B cell (primary cell): ENCODE measurements around the gene DYDC1. TPM values are rescaled to one million over a fixed set of nuclear protein-coding genes. Genes with fewer than 3 reads are reported as not detected.

ENCODE experiments used
- ATAC-seq: fragments of 200-7000 bp; cut with Tn5 transposase; one replicate; pipeline ENCODE4 v1.10.0; 2021; ENCODE audit warnings: low read depth, mild to moderate bottlenecking, moderate number of reproducible peaks, moderate library complexity
- CTCF ChIA-PET: fragments of 350-600 bp; sonication (Branson Sonifier 250); formaldehyde crosslinking; loops from one replicate; lab custom pipeline; 2021; ENCODE audit warnings: antibody characterized with exemption, inconsistent platforms; lab: Charles Lee
- POLR2A ChIA-PET: fragments of 350-600 bp; sonication (Branson Sonifier 250); formaldehyde crosslinking; loops from one replicate; lab custom pipeline; 2021; ENCODE audit warnings: antibody characterized with exemption; lab: Charles Lee
- DNase-seq: peaks from one replicate; pipeline ENCODE4 v3.0.0; 2013
- H2AFZ ChIP-seq: 2 replicates; pipeline ENCODE4 v1.6.1; 2012; ENCODE audit warnings: mild to moderate bottlenecking, low read depth, low read length; ENCODE audit not compliant: insufficient read depth, poor library complexity, severe bottlenecking
- H3K27ac ChIP-seq, 2 donors: 1 replicate in 1 of 2; 2 replicates in 1 of 2; pipeline ENCODE4 v1.5.1; 2012 to 2013; ENCODE audit warnings: low read length in 2 of 2, mild to moderate bottlenecking in 2 of 2, moderate library complexity in 1 of 2
- H3K27me3 ChIP-seq, 4 experiments: fragments of 200-600 bp in 1 of 4; sonication (generic) in 1 of 4; replicated peaks in 1 of 4; 1 replicate in 2 of 4; 2 replicates in 2 of 4; pipeline versions ENCODE4 v1.6.1 to v1.7.0; 2013 to 2016; ENCODE audit warnings: low read length in 3 of 4, mild to moderate bottlenecking in 2 of 4, mixed read lengths in 1 of 4, moderate library complexity in 1 of 4; ENCODE audit not compliant: insufficient read depth in 4 of 4, control insufficient read depth in 3 of 4; ENCODE audit errors: control extremely low read depth in 1 of 4
- H3K36me3 ChIP-seq, 2 experiments: replicated peaks in 1 of 2; 1 replicate in 1 of 2; 2 replicates in 1 of 2; pipeline versions ENCODE4 v1.6.1 to v1.7.1; 2013; ENCODE audit warnings: low read length in 1 of 2; ENCODE audit not compliant: insufficient read depth in 2 of 2, control insufficient read depth in 1 of 2; ENCODE audit errors: control extremely low read depth in 1 of 2, extremely low read depth in 1 of 2
- H3K4me1 ChIP-seq, 2 donors: fragments of 200-600 bp in 1 of 2; sonication (generic) in 1 of 2; 1 replicate in 1 of 2; 2 replicates in 1 of 2; pipeline versions ENCODE4 v1.5.1 to v1.6.1; 2013 to 2017; ENCODE audit warnings: low read length in 2 of 2; ENCODE audit not compliant: control insufficient read depth in 2 of 2, insufficient read depth in 2 of 2
- H3K4me2 ChIP-seq: replicated peaks from 2 replicates; pipeline ENCODE3; 2012; ENCODE audit warnings: mild to moderate bottlenecking, low read depth, low read length; ENCODE audit not compliant: poor library complexity, severe bottlenecking
- H3K4me3 ChIP-seq, 5 experiments: fragments of 200-600 bp in 1 of 5; sonication (generic) in 1 of 5; 1 replicate in 3 of 5; 2 replicates in 2 of 5; pipeline versions ENCODE4 v1.5.1 to v1.7.0; 2011 to 2016; ENCODE audit warnings: low read length in 4 of 5, mild to moderate bottlenecking in 4 of 5, low read depth in 2 of 5, control low read depth in 1 of 5, moderate library complexity in 1 of 5; ENCODE audit not compliant: insufficient read depth in 1 of 5; ENCODE audit errors: control extremely low read depth in 1 of 5, extremely low read depth in 1 of 5
- H3K79me2 ChIP-seq: fragments of 200-600 bp; sonication (generic); one replicate; pipeline ENCODE4 v1.6.0; 2016; ENCODE audit warnings: low read length; ENCODE audit not compliant: control insufficient read depth, insufficient read depth
- H3K9ac ChIP-seq: fragments of 200-600 bp; sonication (generic); 2 replicates; pipeline ENCODE4 v1.6.1; 2017; ENCODE audit warnings: mild to moderate bottlenecking, low read length, moderate library complexity
- H3K9me3 ChIP-seq, 3 donors: one replicate each; pipeline versions ENCODE4 v1.6.1 to v1.7.1; 2013; ENCODE audit warnings: low read length in 2 of 3; ENCODE audit not compliant: control insufficient read depth in 2 of 3, insufficient read depth in 1 of 3; ENCODE audit errors: control extremely low read depth in 1 of 3
- H4K20me1 ChIP-seq: 2 replicates; pipeline ENCODE4 v1.6.0; 2012; ENCODE audit warnings: mild to moderate bottlenecking, low read length; ENCODE audit not compliant: insufficient read depth, control insufficient read depth, poor library complexity, severe bottlenecking
- H3K27ac Mint-ChIP-seq: one replicate; pipeline ENCODE4 v1.8.0; 2021; ENCODE audit warnings: mixed read lengths
- H3K27me3 Mint-ChIP-seq: one replicate; pipeline ENCODE4 v1.8.0; 2021; ENCODE audit warnings: mixed read lengths
- H3K4me1 Mint-ChIP-seq: one replicate; pipeline ENCODE4 v1.8.0; 2021; ENCODE audit warnings: mixed read lengths
- H3K4me3 Mint-ChIP-seq: one replicate; pipeline ENCODE4 v1.8.0; 2021; ENCODE audit warnings: mixed read lengths
- H3K9me3 Mint-ChIP-seq: one replicate; pipeline ENCODE4 v1.8.0; 2022; ENCODE audit warnings: mixed read lengths; ENCODE audit not compliant: insufficient read depth
- EZH2 ChIP-seq: IDR thresholded peaks from 2 replicates; pipeline ENCODE4 v1.6.1; 2012; ENCODE audit warnings: borderline replicate concordance, low read depth, mild to moderate bottlenecking, moderate library complexity, low read length; ENCODE audit not compliant: insufficient read depth, poor library complexity, severe bottlenecking
- WGBS: methylation state at CpG from one replicate; pipeline ENCODE4 v1.1.5; 2013; ENCODE audit warnings: missing lambda C conversion rate; ENCODE audit not compliant: insufficient coverage; 5-methylcytosine and 5-hydroxymethylcytosine counted together
- intact Hi-C: fragments of 100-400 bp; cut with micrococcal nuclease; formaldehyde crosslinking; loops from one replicate; pipeline ENCODE4 v1.10.0; 2022
- polyA plus RNA-seq: library from polyadenylated mRNA; depleted of rRNA; stranded (reverse); fragments of >200 nt; gene quantifications from 2 replicates; pipeline ENCODE4 v1.2.3, GENCODE V29; 2012
- total RNA-seq, 2 donors: library from RNA; stranded (reverse); fragments of 120-200 nt in 1 of 2; gene quantifications; 1 replicate in 1 of 2; 2 replicates in 1 of 2; pipeline versions ENCODE4 v1.2.3 to v1.2.4, GENCODE V29; 2013 to 2022
- TF ChIP-seq, protein P1 (sequence below): fragments of 200-600 bp; IDR thresholded peaks from one replicate; pipeline ENCODE4 v1.8.0; 2022; ENCODE audit warnings: antibody characterized with exemption, mild to moderate bottlenecking

DYDC1 gene
- total and polyA plus RNA-seq, 2 donors (not counting 1 experiment from before 2014, with no cell fraction given) = not detected

DNA sequence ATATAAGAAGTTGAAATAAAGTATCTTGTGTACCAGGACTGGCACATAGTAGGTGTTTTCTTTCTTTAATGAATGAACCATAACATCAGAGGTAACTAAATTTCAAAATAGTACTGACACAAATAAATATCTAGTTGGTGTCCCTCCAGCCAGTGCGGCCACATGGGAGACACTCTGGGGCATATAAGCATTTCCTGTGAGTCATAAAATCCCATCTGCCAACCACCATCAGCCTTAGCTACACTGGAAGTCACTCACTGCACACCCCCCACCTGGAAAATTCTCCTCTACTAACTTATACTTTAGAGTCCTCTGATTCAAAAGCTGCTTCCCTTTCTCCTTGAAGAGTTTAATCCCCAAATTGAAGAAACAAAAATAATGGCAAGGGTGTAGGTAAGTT, 32.5 kb downstream of the DYDC1 start:
- no peak overlapping the region for H3K4me3 ChIP-seq
- H2AFZ ChIP-seq = no peak overlapping the region
- no peak overlapping the region for H3K9ac ChIP-seq
- no peak overlapping the region for H3K4me3 Mint-ChIP-seq
- H3K27me3 Mint-ChIP-seq = peaks cover 5% of the 10 kb centered on the region
- H3K36me3 ChIP-seq = no peaks in the 10 kb centered on the region
- H3K27ac ChIP-seq = no peak overlapping the region
- no peaks in the 10 kb centered on the region for H3K9me3 Mint-ChIP-seq
- peaks cover 0 to 5% (median 3%) of the 10 kb centered on the region in 4 experiments for H3K27me3 ChIP-seq
- intact Hi-C loops = no loop called here
- ChIA-PET POLR2A (no interaction called here), CTCF (interaction anchor here (1.1 kb wide), 1 partner anchor 15 kb away, joined by 4 read pairs; no protein-coding TSS in a partner anchor)
- H3K4me1 ChIP-seq = no peaks in the 10 kb centered on the region
- 58% methylated on average over 1 of the region's 1 CpG for WGBS
- no peak for ATAC-seq
- no peaks in the 10 kb centered on the region for H3K9me3 ChIP-seq
- no peak overlapping the region for H3K27ac Mint-ChIP-seq
- no peaks in the 10 kb centered on the region for H4K20me1 ChIP-seq
- no peaks in the 10 kb centered on the region for H3K79me2 ChIP-seq
- H3K4me1 Mint-ChIP-seq = no peaks in the 10 kb centered on the region
- no peak for DNase-seq
- TF ChIP-seq, protein P1, sequence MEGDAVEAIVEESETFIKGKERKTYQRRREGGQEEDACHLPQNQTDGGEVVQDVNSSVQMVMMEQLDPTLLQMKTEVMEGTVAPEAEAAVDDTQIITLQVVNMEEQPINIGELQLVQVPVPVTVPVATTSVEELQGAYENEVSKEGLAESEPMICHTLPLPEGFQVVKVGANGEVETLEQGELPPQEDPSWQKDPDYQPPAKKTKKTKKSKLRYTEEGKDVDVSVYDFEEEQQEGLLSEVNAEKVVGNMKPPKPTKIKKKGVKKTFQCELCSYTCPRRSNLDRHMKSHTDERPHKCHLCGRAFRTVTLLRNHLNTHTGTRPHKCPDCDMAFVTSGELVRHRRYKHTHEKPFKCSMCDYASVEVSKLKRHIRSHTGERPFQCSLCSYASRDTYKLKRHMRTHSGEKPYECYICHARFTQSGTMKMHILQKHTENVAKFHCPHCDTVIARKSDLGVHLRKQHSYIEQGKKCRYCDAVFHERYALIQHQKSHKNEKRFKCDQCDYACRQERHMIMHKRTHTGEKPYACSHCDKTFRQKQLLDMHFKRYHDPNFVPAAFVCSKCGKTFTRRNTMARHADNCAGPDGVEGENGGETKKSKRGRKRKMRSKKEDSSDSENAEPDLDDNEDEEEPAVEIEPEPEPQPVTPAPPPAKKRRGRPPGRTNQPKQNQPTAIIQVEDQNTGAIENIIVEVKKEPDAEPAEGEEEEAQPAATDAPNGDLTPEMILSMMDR = no peak
- TF ChIP-seq EZH2 = no peak
- no peak overlapping the region for H3K4me2 ChIP-seq

DNA sequence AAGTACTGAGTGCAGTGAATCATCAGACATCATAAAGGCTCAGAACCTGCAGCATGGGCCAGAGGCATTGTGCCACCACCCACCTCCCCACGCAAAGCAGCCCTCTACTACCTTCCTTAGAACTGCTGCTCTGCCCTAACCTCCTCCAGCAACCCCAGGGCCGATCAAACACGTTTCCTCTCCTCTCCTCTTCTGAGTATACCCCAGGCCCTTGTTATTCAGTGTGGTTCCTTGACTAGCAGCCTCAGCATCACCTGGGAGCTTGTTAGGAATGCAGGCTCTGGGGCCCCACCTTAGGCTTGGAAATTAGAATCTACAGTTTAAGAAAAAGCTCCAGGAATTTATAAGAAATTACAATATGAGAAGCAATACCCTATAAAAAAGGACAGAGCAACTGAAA, 33.2 kb downstream of the DYDC1 start:
- WGBS = 67% methylated on average over 1 of the region's 3 CpGs
- no peak overlapping the region for H3K4me2 ChIP-seq
- no peak overlapping the region for H2AFZ ChIP-seq
- no peak for ATAC-seq
- Mint-ChIP-seq H3K9me3 (no peaks in the 10 kb centered on the region), H3K27ac (no peak overlapping the region), H3K27me3 (peaks cover 5% of the 10 kb centered on the region), H3K4me1 (no peaks in the 10 kb centered on the region), H3K4me3 (no peak overlapping the region)
- no peaks in the 10 kb centered on the region for H4K20me1 ChIP-seq
- H3K79me2 ChIP-seq = no peaks in the 10 kb centered on the region
- ChIA-PET POLR2A (no interaction called here), CTCF (interaction anchor here (1.1 kb wide), 1 partner anchor 16 kb away, joined by 4 read pairs; no protein-coding TSS in a partner anchor)
- no peak for DNase-seq
- H3K36me3 ChIP-seq = no peaks in the 10 kb centered on the region
- H3K4me3 ChIP-seq = no peak overlapping the region
- TF ChIP-seq, protein P1 = no peak
- no peak for TF ChIP-seq EZH2
- H3K9ac ChIP-seq = no peak overlapping the region
- peaks cover 0 to 5% (median 1%) of the 10 kb centered on the region in 4 experiments for H3K27me3 ChIP-seq
- no peaks in the 10 kb centered on the region for H3K4me1 ChIP-seq
- no peak overlapping the region for H3K27ac ChIP-seq
- intact Hi-C loops = no loop called here
- H3K9me3 ChIP-seq = no peaks in the 10 kb centered on the region
